Stimulated activated CD4-positive, alpha-beta T cell treated with anti-CD3 and anti-CD28 coated beads, Interleukin-1b, Interleukin-23, amount 100 ng/mL, for 24 hours (primary cell): ENCODE data around the gene SLC47A1.
A peak's percentile ranks its signal among the peaks of the same experiment; 100 is the strongest.
"Not testable (repeated sequence)": the region's sequence is repeated elsewhere in the genome, so short reads cannot be mapped to it uniquely, and the experiment has no call there.

ENCODE experiments used
- DNase-seq, 4 experiments: peaks; one replicate each; pipeline ENCODE4 v3.0.0-alpha.2; 2020; ENCODE audit warnings: low read depth in 4 of 4, low spot score in 1 of 4

Gene SLC47A1

GRCh38 chr17:19520641-19521040 lies 13.0 kb upstream of the SLC47A1 start:
- no peak for DNase-seq

- no peak for DNase-seq
Observed at GRCh38 chr17:19523690-19524089, 10.0 kb upstream of the SLC47A1 start.

- not testable (repeated sequence) for DNase-seq
Observed at GRCh38 chr17:19526950-19527349, 6.7 kb upstream of the SLC47A1 start.

- no peak for DNase-seq
Observed at GRCh38 chr17:19531780-19532501, 1.7 kb upstream of the SLC47A1 start.

- no peak for DNase-seq
Observed at GRCh38 chr17:19533036-19533717, 477 bp upstream of the SLC47A1 start.

GRCh38 chr17:19534562-19535149 lies 1.0 kb downstream of the SLC47A1 start:
- peak in 1 of 4 experiments; percentile 6 for DNase-seq

GRCh38 chr17:19537111-19537510 lies 3.5 kb downstream of the SLC47A1 start:
- DNase-seq: no peak

GRCh38 chr17:19538095-19539039 lies 4.7 kb downstream of the SLC47A1 start:
- no peak for DNase-seq

- no peak for DNase-seq
Observed at GRCh38 chr17:19539040-19539399, 5.4 kb downstream of the SLC47A1 start.

- no peak for DNase-seq
Observed at GRCh38 chr17:19539841-19540311, 6.2 kb downstream of the SLC47A1 start.

- DNase-seq: no peak
Observed at GRCh38 chr17:19540706-19541370, 7.2 kb downstream of the SLC47A1 start.

GRCh38 chr17:19541445-19541844 lies 7.8 kb downstream of the SLC47A1 start:
- no peak for DNase-seq

- no peak for DNase-seq
Observed at GRCh38 chr17:19542247-19542646, 8.6 kb downstream of the SLC47A1 start.

- DNase-seq: no peak
Observed at GRCh38 chr17:19544366-19544765, 10.7 kb downstream of the SLC47A1 start.

- no peak for DNase-seq
Observed at GRCh38 chr17:19546289-19547065, 12.8 kb downstream of the SLC47A1 start.

GRCh38 chr17:19549746-19550623 lies 16.3 kb downstream of the SLC47A1 start:
- no peak for DNase-seq

- DNase-seq: no peak
Observed at GRCh38 chr17:19551165-19551564, 17.5 kb downstream of the SLC47A1 start.

- DNase-seq: no peak
Observed at GRCh38 chr17:19551591-19552148, 18.0 kb downstream of the SLC47A1 start.

- DNase-seq: no peak
Observed at GRCh38 chr17:19553036-19553435, 19.4 kb downstream of the SLC47A1 start.
